IPS-18c (cell line): ENCODE data around the gene RARS2.
"Not testable (repeated sequence)": the region's sequence is repeated elsewhere in the genome, so short reads cannot be mapped to it uniquely, and the experiment has no call there.

ENCODE experiments used
- H3K4me3 ChIP-seq: 2 replicates; pipeline ENCODE4 v1.7.0; 2013; ENCODE audit warnings: low read depth, mild to moderate bottlenecking, low read length, moderate library complexity; ENCODE audit not compliant: insufficient read depth
- H3K9me3 ChIP-seq: one replicate; pipeline ENCODE4 v1.6.1; 2013; ENCODE audit warnings: mild to moderate bottlenecking, low read length, moderate library complexity; ENCODE audit not compliant: control insufficient read depth, insufficient read depth

The RARS2 gene

GRCh38 chr6:87539554-87539953, 50.2 kb downstream of the RARS2 start:
- no peaks in the 10 kb centered on the region for H3K9me3 ChIP-seq
- no peak overlapping the region for H3K4me3 ChIP-seq

GRCh38 chr6:87538510-87539260, 51.1 kb downstream of the RARS2 start:
- no peaks in the 10 kb centered on the region for H3K9me3 ChIP-seq
- no peak overlapping the region for H3K4me3 ChIP-seq

DNA sequence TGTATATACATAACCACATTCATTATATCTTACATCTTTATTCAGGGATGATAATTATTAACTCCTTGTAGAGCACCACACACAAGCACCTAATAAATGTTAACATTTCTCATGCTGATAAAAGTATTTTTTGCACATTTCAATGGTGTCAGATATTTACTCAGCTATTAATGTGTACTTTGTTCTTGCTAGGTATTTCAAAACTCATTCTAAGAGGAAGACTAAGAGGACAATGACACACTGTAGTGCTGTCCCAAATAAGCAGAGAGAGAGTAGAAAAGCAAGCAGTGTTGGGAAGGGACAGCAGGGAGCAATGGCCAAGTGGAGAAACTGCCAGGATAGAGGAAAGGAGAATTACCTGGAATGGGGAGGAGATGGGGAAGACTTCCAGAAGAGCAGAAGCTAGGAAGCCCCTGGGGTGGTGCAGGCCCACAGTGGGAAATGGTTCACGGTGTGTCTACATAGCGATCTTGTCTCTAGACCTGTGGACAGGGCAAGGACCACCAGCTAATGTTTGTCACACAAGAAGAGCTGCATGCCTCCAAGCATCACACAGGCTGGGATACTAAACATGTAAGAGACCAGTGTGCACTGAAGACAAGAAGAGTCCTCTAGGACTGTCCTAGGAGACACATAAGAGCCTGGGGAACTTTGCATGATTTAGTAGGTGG, 55.3 kb downstream of the RARS2 start:
- H3K9me3 ChIP-seq: no peaks in the 10 kb centered on the region
- H3K4me3 ChIP-seq: no peak overlapping the region

GRCh38 chr6:87529221-87529620, 60.6 kb downstream of the RARS2 start:
- no peaks in the 10 kb centered on the region for H3K9me3 ChIP-seq

DNA sequence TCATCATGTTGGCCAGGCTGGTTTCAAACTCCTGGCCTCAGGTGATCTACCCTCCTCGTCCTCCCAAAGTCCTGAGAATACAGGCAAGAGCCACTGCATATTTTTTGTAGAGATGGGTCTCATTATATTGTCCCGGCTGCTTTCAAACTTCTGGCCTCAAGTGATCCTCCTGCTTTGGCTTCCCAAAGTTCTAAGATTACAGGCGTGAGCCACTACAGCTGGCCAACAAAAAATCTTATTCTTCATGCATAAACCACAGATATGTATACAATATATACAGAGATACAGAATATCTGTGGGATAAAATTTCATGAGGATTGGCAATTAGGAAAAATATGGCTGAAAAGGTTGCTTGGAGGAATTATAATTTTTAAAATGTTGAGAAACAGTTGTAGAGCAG, 67.1 kb downstream of the RARS2 start:
- no peaks in the 10 kb centered on the region for H3K9me3 ChIP-seq
- H3K4me3 ChIP-seq: no peak overlapping the region

More at GRCh38 chr6:87529221-87529620, 60.6 kb downstream of the RARS2 start:
- H3K4me3 ChIP-seq: no peak overlapping the region

DNA sequence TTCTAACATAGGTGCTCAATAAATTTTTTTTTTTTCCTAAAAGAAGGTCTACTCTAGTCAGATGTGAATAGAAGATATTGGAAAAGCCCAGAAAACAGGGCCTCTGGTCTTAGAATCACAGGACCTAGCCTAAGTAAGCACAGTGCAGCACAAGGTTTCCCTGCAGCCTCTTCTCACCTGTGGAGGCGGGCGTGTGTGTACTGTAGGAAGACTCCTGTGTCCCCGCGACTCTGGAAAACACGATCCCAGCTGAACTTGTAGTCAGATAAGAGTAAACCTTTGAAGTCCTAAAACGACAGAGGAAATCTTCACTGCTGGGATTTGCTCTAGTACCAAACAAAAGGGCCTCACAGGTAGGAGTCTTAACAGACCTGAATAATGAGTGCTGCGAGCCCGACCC, 71.3 kb downstream of the RARS2 start:
- no peak overlapping the region for H3K4me3 ChIP-seq
- H3K9me3 ChIP-seq: no peaks in the 10 kb centered on the region

DNA sequence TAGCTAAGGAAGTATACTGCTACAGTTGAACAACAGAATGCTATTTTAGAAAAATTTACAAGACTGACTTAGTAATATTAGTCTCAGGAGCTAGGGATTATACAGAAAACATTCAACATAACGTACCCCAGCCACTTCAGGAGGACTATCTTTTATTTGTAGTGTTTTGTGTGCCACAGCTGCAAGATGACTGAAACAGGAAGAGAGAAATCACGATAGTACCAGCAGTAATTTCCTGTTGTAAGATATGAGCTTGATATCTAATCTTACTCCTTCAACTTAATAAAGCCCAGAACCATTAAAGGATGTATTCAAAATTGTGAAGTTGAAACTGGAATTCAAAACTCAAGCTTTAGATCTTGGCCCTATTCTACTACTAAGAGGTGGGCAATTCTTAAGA, 75.0 kb downstream of the RARS2 start:
- Histone ChIP-seq H3K9me3 (no peaks in the 10 kb centered on the region), H3K4me3 (no peak overlapping the region)

- H3K9me3 ChIP-seq: no peaks in the 10 kb centered on the region
- H3K4me3 ChIP-seq: no peak overlapping the region
These were observed 85.3 kb downstream of the RARS2 start for GRCh38 chr6:87504441-87504840.

DNA sequence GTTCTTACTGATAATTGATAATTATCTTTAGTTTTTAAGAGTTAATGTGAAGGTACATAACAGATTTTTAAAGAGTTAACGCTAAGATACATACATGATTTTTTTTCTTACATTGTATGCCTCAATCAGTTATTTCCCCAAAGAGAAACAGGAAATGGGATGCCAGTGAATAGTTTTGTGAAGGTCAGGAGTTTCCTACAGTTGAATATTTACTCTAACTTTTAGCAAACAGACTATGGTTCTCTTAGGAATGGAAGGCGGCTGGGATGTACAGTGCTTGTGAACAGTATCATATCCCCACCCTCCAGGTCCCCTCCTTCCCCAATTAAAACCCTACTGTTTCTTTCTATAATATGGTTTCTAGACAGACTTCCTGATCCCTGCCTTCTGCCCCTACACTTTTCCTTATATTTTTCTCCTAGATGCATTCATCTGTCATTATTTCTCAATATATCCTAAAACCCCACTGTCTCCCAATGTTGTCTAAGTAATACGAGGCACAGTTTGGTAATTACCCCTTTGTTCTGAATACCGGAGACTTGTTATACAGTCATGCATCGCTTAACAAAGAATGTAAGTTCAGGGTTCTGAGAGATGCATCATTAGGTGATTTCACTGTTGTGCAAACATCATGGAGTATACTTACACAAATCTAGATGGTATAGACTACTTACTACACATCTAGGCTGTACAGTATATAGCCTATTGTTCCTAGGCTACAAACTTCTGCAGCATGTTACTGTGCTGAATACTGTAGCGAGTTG, 87.8 kb downstream of the RARS2 start:
- H3K4me3 ChIP-seq: no peak overlapping the region
- H3K9me3 ChIP-seq: no peaks in the 10 kb centered on the region

GRCh38 chr6:87498048-87498447, 91.7 kb downstream of the RARS2 start:
- Histone ChIP-seq H3K9me3 (no peaks in the 10 kb centered on the region), H3K4me3 (no peak overlapping the region)

- H3K9me3 ChIP-seq: no peaks in the 10 kb centered on the region
- H3K4me3 ChIP-seq: no peak overlapping the region
These were observed 94.9 kb downstream of the RARS2 start for GRCh38 chr6:87494761-87495422.

DNA sequence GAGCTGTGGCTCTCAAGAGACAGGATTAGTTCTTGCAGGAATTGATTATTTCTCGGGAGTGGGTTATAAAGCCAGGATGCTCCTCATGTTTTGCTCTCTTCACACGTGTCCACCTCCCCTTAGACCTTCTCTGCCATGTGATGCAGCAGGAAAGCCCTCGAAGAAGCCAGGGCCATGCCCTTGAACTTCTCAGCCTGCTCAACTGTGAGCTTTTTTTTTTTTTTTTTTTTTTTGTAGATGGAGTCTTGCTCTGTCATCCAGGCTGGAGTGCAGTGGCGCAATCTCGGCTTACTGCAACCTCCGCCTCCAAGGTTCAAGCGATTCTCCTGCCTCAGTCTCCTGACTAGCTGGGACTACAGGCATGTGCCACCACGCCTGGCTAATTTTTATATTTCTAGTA, 100.5 kb downstream of the RARS2 start:
- H3K4me3 ChIP-seq: not testable (repeated sequence)

GRCh38 chr6:87487555-87487954, 102.2 kb downstream of the RARS2 start:
- H3K9me3 ChIP-seq: no peaks in the 10 kb centered on the region
- H3K4me3 ChIP-seq: no peak overlapping the region

More for the DNA sequence above, 100.5 kb downstream of the RARS2 start:
- H3K9me3 ChIP-seq: not testable (repeated sequence)

DNA sequence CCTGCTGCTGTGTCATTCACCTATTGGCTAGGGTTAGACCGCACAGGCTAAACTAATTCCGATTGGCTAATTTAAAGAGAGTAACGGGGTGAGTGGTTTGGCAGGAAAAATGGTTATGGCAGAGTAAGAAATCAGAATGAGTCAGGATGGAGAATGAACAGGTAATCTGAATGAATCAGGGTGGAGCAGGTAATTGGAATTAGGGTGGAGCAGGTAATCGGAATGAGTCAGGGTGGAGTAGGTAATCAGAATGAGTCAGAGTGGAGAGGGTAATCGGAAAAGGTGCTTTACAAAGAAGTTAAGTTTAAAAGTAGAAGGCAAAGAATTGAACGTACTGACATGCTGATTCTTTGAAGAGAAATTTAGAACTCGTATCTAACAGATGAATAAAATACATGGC, 105.3 kb downstream of the RARS2 start:
- no peaks in the 10 kb centered on the region for H3K9me3 ChIP-seq
- H3K4me3 ChIP-seq: no peak overlapping the region

GRCh38 chr6:87483929-87484328, 105.9 kb downstream of the RARS2 start:
- no peak overlapping the region; the same call in 1 of the 2 replicates for H3K4me3 ChIP-seq
- H3K9me3 ChIP-seq: no peaks in the 10 kb centered on the region

DNA sequence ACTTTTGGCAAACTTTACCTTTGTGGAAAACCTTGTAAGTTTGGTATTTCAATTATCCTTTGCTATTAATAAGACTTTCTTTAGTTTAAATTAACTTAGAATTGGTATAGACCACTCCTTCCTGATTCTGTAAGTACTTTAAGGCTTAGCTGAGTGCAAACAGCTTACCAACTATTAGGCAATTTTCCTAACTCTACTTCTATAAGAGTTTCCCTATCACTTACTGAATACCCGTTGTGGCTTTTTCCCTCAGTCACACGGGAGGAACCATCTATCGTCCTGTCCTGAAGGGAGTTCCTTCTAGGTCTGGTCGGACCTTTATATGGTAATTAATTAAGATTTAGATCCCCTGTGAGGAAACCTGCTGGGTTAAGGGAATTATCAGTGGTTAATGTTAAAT, 107.4 kb downstream of the RARS2 start:
- Histone ChIP-seq H3K9me3 (no peaks in the 10 kb centered on the region), H3K4me3 (no peak overlapping the region)

GRCh38 chr6:87481931-87482330, 107.9 kb downstream of the RARS2 start:
- Histone ChIP-seq H3K4me3 (no peak overlapping the region), H3K9me3 (no peaks in the 10 kb centered on the region)
